HG02938 (cell line): ENCODE data around the gene CCDC172.

Source experiments
- ATAC-seq: cut with Tn5 transposase; IDR thresholded peaks from one replicate; pipeline ENCODE4 v1.9.1; 2021; ENCODE audit warnings: mild to moderate bottlenecking, moderate library complexity; ENCODE audit not compliant: unreplicated experiment

Gene CCDC172

GRCh38 chr10:116324227-116324950, at the start of gene CCDC172:
CCDC172 (plus strand) TSS chr10:116324448; CDS start chr10:116325012, 564 bp downstream.
- ATAC-seq, result no peak

GRCh38 chr10:116276981-116277380, 47.3 kb upstream of the CCDC172 start:
- ATAC-seq, result no peak

- no peak for ATAC-seq
Measured at GRCh38 chr10:116278846-116279245, 45.4 kb upstream of the CCDC172 start.

GRCh38 chr10:116281775-116282174, 42.5 kb upstream of the CCDC172 start:
- ATAC-seq, result no peak

- ATAC-seq, result no peak
Measured at GRCh38 chr10:116286626-116287200, 37.5 kb upstream of the CCDC172 start.

- no peak for ATAC-seq
Measured at GRCh38 chr10:116287906-116288501, 36.2 kb upstream of the CCDC172 start.

- ATAC-seq, result no peak
Measured at GRCh38 chr10:116289652-116290051, 34.6 kb upstream of the CCDC172 start.

GRCh38 chr10:116292493-116292892, 31.8 kb upstream of the CCDC172 start:
- no peak for ATAC-seq

GRCh38 chr10:116296291-116296721, 27.9 kb upstream of the CCDC172 start:
- ATAC-seq, result no peak

GRCh38 chr10:116298586-116298985, 25.7 kb upstream of the CCDC172 start:
- ATAC-seq, result no peak

- no peak for ATAC-seq
Measured at GRCh38 chr10:116300542-116300941, 23.7 kb upstream of the CCDC172 start.

GRCh38 chr10:116304923-116305322, 19.3 kb upstream of the CCDC172 start:
- no peak for ATAC-seq

- no peak for ATAC-seq
Measured at GRCh38 chr10:116306847-116307246, 17.4 kb upstream of the CCDC172 start.

GRCh38 chr10:116307455-116307854, 16.8 kb upstream of the CCDC172 start:
- ATAC-seq, result no peak

- ATAC-seq, result no peak
Measured at GRCh38 chr10:116311016-116311415, 13.2 kb upstream of the CCDC172 start.

- no peak for ATAC-seq
Measured at GRCh38 chr10:116311706-116312490, 12.3 kb upstream of the CCDC172 start.

- no peak for ATAC-seq
Measured at GRCh38 chr10:116312548-116312947, 11.7 kb upstream of the CCDC172 start.

- no peak for ATAC-seq
Measured at GRCh38 chr10:116316503-116316902, 7.7 kb upstream of the CCDC172 start.

GRCh38 chr10:116324951-116325635, 845 bp downstream of the CCDC172 start:
- ATAC-seq, result no peak

GRCh38 chr10:116325987-116326386, 1.7 kb downstream of the CCDC172 start:
- no peak for ATAC-seq

- ATAC-seq, result no peak
Measured at GRCh38 chr10:116329153-116329552, 4.9 kb downstream of the CCDC172 start.
